Effector CD4-positive, alpha-beta T cell (primary cell): ENCODE measurements around the gene HSPB6.
"Not testable (repeated sequence)": the region's sequence is repeated elsewhere in the genome, so short reads cannot be mapped to it uniquely, and the experiment has no call there.

Source experiments
- DNase-seq: peaks from one replicate; pipeline ENCODE4 v3.0.0-alpha.2; 2020

Gene HSPB6

DNA sequence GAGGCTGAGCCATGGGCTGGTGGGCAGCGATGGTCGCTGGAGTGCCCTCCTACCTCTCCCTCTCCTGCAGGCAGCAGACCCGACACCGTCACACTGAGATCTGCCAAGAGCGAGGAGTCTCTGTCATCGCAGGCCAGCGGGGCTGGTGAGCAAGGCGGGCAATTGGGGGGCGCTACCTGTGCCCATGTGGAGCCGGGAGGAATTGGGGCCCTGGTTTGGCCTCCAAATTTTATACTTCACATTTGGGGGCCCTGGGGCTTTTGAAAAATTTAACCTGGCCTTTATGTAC lies 28.5 kb upstream of the HSPB6 start:
- no peak for DNase-seq

DNA sequence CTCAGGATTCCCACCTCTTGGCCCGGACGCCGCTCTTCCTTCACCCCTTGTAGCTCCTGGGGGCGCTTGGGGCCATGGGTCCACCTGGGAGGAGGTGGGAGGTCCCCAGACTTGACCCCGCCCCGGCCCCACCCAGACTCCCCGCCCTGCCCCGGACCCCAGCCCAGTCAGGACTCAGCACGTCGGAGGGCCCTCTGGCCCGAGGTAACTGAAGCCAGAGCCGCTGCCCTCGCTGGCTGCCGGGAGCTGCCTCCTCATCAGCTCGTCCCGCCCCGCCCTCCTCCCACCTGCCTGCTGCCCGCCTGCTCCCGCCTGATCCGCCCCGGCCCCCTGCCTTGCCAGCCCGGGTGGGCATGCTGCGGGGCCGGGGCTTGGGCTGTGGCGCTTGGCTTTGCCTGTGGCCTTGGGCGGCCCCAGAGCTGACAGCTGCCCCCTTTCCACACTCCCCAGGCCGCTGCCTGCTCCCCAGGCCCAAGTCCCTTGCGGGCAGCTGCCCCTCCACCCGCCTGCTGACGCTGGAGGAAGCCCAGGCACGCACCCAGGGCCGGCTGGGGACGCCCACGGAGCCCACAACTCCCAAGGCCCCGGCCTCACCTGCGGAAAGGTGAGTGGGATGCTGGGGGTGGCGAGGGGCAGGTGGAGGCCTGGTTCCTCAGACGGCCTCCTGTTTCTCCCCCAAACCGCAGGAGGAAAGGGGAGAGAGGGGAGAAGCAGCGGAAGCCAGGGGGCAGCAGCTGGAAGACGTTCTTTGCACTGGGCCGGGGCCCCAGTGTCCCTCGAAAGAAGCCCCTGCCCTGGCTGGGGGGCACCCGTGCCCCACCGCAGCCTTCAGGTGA lies 27.9 kb upstream of the HSPB6 start:
- DNase-seq: no peak

- DNase-seq: no peak
Observed at GRCh38 chr19:35783469-35784434, 26.9 kb upstream of the HSPB6 start.

- no peak for DNase-seq
Observed at GRCh38 chr19:35782589-35782988, 25.8 kb upstream of the HSPB6 start.

- no peak for DNase-seq
Observed at GRCh38 chr19:35781650-35782049, 24.8 kb upstream of the HSPB6 start.

GRCh38 chr19:35780717-35781116 lies 23.9 kb upstream of the HSPB6 start:
- DNase-seq: no peak

DNA sequence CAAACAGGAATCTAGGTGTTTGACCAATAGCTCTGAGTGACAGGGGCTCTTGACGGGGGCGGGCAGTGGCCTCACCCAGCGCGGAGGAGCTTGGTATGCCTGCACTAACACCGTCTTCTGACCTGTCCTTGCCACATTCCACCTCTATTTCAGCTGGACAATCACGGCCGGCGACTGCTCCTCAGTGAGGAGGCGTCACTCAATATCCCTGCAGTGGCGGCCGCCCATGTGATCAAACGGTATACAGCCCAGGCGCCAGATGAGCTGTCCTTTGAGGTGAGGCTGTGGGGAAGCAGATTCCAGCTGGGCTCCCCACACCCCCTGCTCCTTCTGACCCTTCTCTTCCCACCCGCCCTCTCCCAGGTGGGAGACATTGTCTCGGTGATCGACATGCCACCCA lies 23.2 kb upstream of the HSPB6 start:
- DNase-seq: no peak

DNA sequence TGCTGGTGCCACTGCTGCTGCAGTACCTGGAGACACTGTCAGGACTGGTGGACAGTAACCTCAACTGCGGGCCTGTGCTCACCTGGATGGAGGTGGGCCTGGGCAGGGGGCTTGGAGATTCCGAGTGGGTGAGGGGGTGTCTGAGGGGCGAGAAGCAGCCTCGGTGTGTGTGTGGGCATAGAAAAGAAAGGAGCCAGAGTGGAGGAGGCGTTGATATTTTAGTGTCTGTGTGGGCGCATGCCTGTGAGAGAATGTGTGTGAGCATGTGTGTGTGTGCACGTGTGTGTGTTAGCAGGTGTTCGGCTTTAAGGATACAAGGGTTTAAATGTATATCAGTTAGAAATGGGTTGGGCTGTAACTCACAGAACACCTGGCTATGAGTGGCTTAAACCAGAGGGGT lies 22.2 kb upstream of the HSPB6 start:
- no peak for DNase-seq

- no peak for DNase-seq
Observed at GRCh38 chr19:35777961-35778360, 21.1 kb upstream of the HSPB6 start.

DNA sequence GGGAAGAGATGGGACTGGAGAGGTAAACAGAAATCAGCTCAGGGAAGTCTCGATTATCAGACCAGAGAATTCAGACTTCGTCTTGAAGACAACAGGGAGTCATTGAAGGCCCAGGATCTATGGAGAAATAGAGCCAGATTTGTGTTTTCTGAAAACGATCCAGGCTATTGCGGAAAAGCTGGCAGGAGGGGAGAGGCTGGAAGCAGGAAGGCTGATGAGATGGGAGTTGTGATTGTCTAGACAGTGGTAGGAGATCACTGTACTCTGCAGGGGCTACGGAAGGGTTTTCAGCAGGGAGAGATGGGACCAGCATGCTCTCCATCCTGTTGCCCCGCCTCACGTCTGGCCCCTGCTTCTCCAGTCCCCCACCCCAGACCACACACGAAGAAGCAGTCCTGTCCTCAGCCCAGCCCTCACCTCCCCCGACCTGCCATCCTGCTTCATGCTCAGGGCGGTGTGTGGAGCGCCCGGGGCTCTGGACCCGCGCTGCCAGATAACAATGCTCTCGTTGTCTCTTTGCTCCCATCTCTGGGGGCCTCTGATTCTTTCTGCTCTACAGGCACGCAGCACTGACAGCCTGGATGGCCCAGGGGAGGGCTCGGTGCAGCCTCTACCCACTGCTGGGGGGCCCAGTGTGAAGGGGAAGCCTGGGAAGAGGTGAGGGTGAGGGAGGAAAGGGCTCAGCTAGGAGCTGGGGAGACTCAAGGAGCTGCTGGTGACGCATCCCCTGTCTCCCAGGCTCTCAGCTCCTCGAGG lies 20.4 kb upstream of the HSPB6 start:
- DNase-seq: no peak

- no peak for DNase-seq
Observed at GRCh38 chr19:35776102-35776788, 19.4 kb upstream of the HSPB6 start.

GRCh38 chr19:35775298-35776101 lies 18.7 kb upstream of the HSPB6 start, which contains the start of gene ARHGAP33:
Gene ARHGAP33 (plus strand): TSS chr19:35775564. CDS start chr19:35775659, 95 bp downstream.
- DNase-seq: peak; percentile 99

DNA sequence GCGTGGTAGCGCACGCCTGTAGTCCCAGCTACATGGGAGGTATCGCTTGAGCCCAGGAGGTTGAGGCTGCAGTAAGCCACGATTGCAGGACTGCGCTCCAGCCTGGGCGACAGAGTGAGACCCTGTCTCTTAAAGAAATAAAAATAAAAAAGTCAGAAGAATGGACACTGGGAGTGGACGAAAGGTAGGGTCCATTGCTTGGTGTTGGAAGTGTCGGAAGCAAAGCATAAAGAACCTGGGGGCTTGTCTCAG lies 18.1 kb upstream of the HSPB6 start:
- no peak for DNase-seq

- DNase-seq: no peak
Observed at GRCh38 chr19:35774274-35775045, 17.6 kb upstream of the HSPB6 start.

DNA sequence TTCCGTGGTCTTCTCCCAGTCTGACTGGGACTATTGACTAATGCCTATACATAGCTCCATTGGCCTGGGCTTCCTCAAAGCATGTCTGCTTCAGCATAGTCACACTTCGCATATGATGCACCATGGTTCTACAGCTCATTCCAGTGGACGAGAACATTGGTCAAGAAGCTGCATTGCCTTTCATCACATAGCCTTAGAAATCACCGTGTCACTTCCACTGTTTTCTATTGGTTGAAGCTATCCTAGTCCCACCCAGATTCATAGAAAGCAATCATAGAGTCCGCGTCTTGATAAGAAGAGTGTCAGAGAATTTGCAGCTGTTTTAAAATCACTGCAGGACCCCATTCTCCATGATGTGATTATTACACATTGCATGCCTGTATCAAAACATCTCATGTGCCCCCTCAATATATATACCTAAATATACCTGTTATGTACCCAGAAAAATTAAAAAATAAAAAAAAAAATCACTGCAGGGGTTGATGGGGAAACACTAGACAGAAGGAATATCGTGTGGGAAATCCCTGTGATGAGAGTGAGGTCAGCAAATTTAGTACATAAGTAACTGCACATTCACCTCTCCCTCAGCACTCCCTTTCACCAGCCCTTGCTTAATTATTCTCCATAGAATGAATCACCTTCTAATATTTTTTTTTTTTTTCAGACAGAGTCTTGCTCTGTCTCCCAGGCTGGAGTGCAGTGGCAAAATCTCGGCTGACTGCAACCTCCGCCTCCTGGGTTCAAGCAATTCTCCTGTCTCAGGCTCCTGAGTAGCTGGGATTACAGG lies 16.4 kb upstream of the HSPB6 start:
- DNase-seq: no peak

GRCh38 chr19:35772362-35772761 lies 15.5 kb upstream of the HSPB6 start:
- not testable (repeated sequence) for DNase-seq

- no peak for DNase-seq
Observed at GRCh38 chr19:35768082-35768421, 11.2 kb upstream of the HSPB6 start.

GRCh38 chr19:35767288-35768081 lies 10.7 kb upstream of the HSPB6 start:
- DNase-seq: no peak

GRCh38 chr19:35766571-35767104 lies 9.8 kb upstream of the HSPB6 start:
- no peak for DNase-seq
